ENCODE measurements around the gene MYMK.

The MYMK gene

DNA sequence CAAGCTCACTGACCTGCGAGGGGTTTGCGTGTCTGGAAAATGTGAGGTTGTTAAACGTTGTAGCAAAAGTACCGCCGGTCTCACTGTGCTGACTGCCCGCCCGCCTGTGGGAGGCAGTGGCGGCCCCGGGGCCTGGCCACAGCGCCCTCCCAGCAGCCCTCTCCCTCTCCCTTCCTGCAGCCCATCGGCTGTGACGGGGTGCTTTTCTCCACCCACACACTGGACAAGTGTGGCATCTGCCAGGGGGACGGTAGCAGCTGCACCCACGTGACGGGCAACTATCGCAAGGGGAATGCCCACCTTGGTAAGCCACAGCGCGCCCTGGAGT, 15.9 kb upstream of the MYMK start:
- no peaks in the 10 kb centered on the region for H3K79me2 ChIP-seq (ENCODE audit: low read length)
- 0 out of 2 replicates have a peak, but pooled peaks cover 3% of the 10 kb centered on the region for H4K20me1 ChIP-seq (ENCODE audit: insufficient read depth, low read length)
- no peak for TF ChIP-seq EZH2phosphoT487 (IDR thresholded peaks at IDR 0.05; ENCODE audit: low read depth)
- TF ChIP-seq CTCF (IDR thresholded peaks at IDR 0.05; ENCODE audit: low read depth, low read length) = no peak
- H3K4me2 ChIP-seq (ENCODE audit: low read length) = no peak overlapping the region
- no peak overlapping the region for H3K9ac ChIP-seq (ENCODE audit: low read length)
- no peaks in the 10 kb centered on the region for H3K36me3 ChIP-seq (replicated peaks; ENCODE audit: low read depth, low read length)
- no peaks in the 10 kb centered on the region for H3K9me3 ChIP-seq (ENCODE audit: insufficient read depth, low read length)
- H3K4me1 ChIP-seq (ENCODE audit: low read length) = no peaks in the 10 kb centered on the region
- no peak overlapping the region for H3K27ac ChIP-seq (ENCODE audit: low read length)
- no peak overlapping the region for H2AFZ ChIP-seq (ENCODE audit: low read depth, low read length)
- peaks cover 5% of the 10 kb centered on the region; the same call in 1 of the 2 replicates for H3K27me3 ChIP-seq (ENCODE audit: low read depth, low read length)
- no peak overlapping the region for H3K4me3 ChIP-seq (ENCODE audit: low read length)

DNA sequence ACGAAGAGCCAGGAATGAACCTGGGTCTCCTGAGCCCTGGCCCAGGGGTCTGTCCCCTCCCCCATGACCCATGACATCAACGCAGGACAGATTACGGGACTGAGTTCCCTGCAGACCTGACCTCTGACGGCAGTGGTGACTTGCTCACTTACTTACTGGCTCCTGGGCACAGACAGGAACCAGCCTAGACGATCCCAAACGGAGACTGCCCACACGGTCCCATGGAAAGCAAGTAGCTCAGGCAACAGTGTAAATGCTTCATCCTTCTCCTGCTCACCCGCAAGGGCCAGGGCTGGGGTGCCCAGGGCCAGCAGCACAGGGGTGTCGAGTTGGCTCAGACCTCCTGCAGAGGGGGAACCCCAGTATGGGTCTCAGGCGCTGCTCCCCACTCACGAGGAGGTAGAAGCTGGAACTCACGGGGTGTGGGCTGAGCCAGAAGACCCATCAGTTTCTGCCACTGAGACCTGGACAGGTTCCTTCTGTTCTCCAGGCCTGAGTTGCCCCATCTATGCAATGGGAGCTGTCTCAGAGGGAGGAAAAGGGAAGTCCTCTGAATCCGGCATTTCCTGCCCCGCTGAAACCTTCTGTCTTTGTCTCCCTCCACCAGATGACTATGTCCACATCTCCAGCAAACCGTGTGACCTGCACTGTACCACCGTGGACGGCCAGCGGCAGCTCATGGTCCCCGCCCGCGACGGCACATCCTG, 15.4 kb upstream of the MYMK start:
- H3K27me3 ChIP-seq (ENCODE audit: low read depth, low read length) = peaks cover 5% of the 10 kb centered on the region; the same call in 1 of the 2 replicates
- no peaks in the 10 kb centered on the region for H3K79me2 ChIP-seq (ENCODE audit: low read length)
- no peak overlapping the region for H2AFZ ChIP-seq (ENCODE audit: low read depth, low read length)
- TF ChIP-seq CTCF (IDR thresholded peaks at IDR 0.05; ENCODE audit: low read depth, low read length) = no peak
- TF ChIP-seq EZH2phosphoT487 (IDR thresholded peaks at IDR 0.05; ENCODE audit: low read depth) = no peak
- H3K27ac ChIP-seq (ENCODE audit: low read length) = no peak overlapping the region
- no peak overlapping the region for H3K4me2 ChIP-seq (ENCODE audit: low read length)
- no peaks in the 10 kb centered on the region for H4K20me1 ChIP-seq (ENCODE audit: insufficient read depth, low read length)
- no peak overlapping the region for H3K4me3 ChIP-seq (ENCODE audit: low read length)
- no peaks in the 10 kb centered on the region for H3K36me3 ChIP-seq (replicated peaks; ENCODE audit: low read depth, low read length)
- H3K4me1 ChIP-seq (ENCODE audit: low read length) = no peaks in the 10 kb centered on the region
- no peak overlapping the region for H3K9ac ChIP-seq (ENCODE audit: low read length)
- H3K9me3 ChIP-seq (ENCODE audit: insufficient read depth, low read length) = no peaks in the 10 kb centered on the region

DNA sequence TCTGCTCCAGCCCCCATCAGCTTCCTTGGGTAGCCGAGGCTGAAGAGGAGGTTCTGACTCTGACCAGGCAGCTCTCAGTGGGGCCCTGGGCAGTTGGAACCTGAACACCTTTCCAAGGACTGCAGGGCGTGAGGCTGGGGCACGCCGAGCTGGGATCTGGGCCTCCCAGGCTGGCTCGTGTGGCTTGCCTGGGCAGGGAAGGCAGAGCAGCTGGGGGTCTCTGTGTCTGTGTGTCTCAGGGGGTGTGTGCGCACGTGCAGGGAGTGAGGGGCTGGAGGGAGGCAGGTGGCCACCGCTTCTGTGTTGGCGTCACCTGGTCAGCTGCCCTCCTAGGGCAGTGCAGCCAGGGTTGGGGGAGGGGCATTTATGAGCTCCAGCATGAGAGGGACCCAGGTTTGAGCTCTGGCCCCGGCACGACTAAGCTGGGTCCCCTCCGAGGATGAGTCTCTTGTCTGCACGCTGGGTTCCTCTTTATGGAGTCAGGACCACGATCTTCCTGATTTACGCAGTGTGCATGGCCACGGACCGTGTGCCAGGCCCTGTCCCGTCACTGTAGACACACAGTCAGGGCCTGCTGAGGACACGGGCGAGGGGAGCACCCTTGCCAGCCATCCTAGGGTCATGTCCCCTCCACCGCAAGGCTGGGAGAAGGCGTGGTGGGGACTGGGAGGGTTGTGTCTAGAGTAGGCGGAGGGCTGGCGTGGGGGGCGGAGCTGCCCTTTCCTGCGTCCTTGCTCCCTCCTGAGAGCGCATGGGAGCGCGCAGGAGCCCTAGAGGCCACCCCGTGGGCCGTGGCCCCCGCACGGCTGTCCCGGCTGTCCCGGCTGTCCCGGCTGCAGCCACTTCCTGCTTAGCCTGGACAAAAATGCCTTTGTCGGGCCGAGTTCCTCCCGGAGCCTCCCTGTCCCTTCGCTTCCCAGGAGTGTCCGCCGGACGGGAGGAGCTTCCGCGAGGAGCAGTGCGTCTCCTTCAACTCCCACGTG, 14.4 kb upstream of the MYMK start:
- Histone ChIP-seq H2AFZ (ENCODE audit: low read depth, low read length) (no peak overlapping the region), H4K20me1 (ENCODE audit: insufficient read depth, low read length) (no peaks in the 10 kb centered on the region), H3K79me2 (ENCODE audit: low read length) (no peaks in the 10 kb centered on the region), H3K4me2 (ENCODE audit: low read length) (no peak overlapping the region), H3K9ac (ENCODE audit: low read length) (no peak overlapping the region), H3K9me3 (ENCODE audit: insufficient read depth, low read length) (no peaks in the 10 kb centered on the region), H3K27ac (ENCODE audit: low read length) (no peak overlapping the region), H3K4me3 (ENCODE audit: low read length) (no peak overlapping the region), H3K4me1 (ENCODE audit: low read length) (no peaks in the 10 kb centered on the region), H3K27me3 (ENCODE audit: low read depth, low read length) (0 out of 2 replicates have a peak, but pooled peaks cover under 1% of the 10 kb centered on the region), H3K36me3 (replicated peaks; ENCODE audit: low read depth, low read length) (no peaks in the 10 kb centered on the region)
- TF ChIP-seq CTCF (IDR thresholded peaks at IDR 0.05; ENCODE audit: low read depth, low read length) (no peak), EZH2phosphoT487 (IDR thresholded peaks at IDR 0.05; ENCODE audit: low read depth) (no peak)

- H3K27me3 ChIP-seq (ENCODE audit: low read depth, low read length) = no peaks in the 10 kb centered on the region
- no peaks in the 10 kb centered on the region for H3K4me1 ChIP-seq (ENCODE audit: low read length)
- no peak overlapping the region for H3K4me2 ChIP-seq (ENCODE audit: low read length)
- no peaks in the 10 kb centered on the region for H3K79me2 ChIP-seq (ENCODE audit: low read length)
- H3K4me3 ChIP-seq (ENCODE audit: low read length) = no peak overlapping the region
- H3K36me3 ChIP-seq (replicated peaks; ENCODE audit: low read depth, low read length) = no peaks in the 10 kb centered on the region
- no peaks in the 10 kb centered on the region for H4K20me1 ChIP-seq (ENCODE audit: insufficient read depth, low read length)
- H3K9ac ChIP-seq (ENCODE audit: low read length) = no peak overlapping the region
- TF ChIP-seq CTCF (IDR thresholded peaks at IDR 0.05; ENCODE audit: low read depth, low read length) = no peak
- no peak for TF ChIP-seq EZH2phosphoT487 (IDR thresholded peaks at IDR 0.05; ENCODE audit: low read depth)
- H2AFZ ChIP-seq (ENCODE audit: low read depth, low read length) = no peak overlapping the region
- no peaks in the 10 kb centered on the region for H3K9me3 ChIP-seq (ENCODE audit: insufficient read depth, low read length)
- H3K27ac ChIP-seq (ENCODE audit: low read length) = no peak overlapping the region
Measured at GRCh38 chr9:133538176-133538575, 13.4 kb upstream of the MYMK start.
